Activated CD4-positive, alpha-beta T cell treated with anti-CD3 and anti-CD28 coated beads for 48 hours (primary cell): ENCODE results near the gene NME3.

ENCODE experiments used
- DNase-seq: peaks from one replicate; pipeline ENCODE4 v3.0.0-alpha.2; 2020

Gene NME3

DNA sequence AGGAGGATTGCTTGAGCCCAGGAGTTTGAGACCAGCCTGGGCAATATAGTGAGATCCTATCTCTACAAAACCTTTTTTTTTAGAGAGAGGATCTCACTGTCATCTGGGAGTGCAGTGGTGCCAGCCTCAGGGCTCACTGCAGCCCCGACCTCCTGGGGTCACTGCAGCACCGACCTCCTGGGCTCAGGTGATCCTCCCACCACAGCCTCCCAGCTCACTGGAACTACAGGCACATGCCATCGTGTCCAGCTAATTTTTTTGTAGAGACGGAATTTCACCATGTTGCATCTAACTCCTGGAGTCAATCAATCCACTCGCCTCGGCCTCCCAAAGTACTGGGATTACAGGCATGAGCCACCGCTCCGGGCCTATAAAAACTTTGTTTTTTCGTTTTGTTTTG lies 50.0 kb downstream of the NME3 start:
- DNase-seq = no peak
